ENCODE measurements around the gene ADCY10. TPM values are rescaled to one million over a fixed set of nuclear protein-coding genes. Genes with fewer than 3 reads are reported as not detected.
"Not testable (repeated sequence)": the region's sequence is repeated elsewhere in the genome, so short reads cannot be mapped to it uniquely, and the experiment has no call there.

ADCY10 gene
- polyA plus RNA-seq, 2 donors = 0.04 TPM; not detected in 1

GRCh38 chr1:167876597-167877175 lies 37.2 kb downstream of the ADCY10 start:
- H3K4me3 ChIP-seq (ENCODE audit: low read depth in 1 of 2, low read length in 2 of 2) = no peak overlapping the region
- H3K36me3 ChIP-seq (ENCODE audit: control insufficient read depth in 2 of 2, insufficient read depth in 2 of 2, low read length in 1 of 2) = no peaks in the 10 kb centered on the region
- no peak overlapping the region for H3K27ac ChIP-seq (ENCODE audit: low read depth in 2 of 2, low read length in 1 of 2)
- H3K9me3 ChIP-seq (ENCODE audit: control insufficient read depth in 2 of 2, insufficient read depth in 1 of 2, low read depth in 1 of 2, low read length in 1 of 2) = no peaks in the 10 kb centered on the region
- 92 to 93% methylated on average over 3 of the region's 3 CpGs for WGBS, 2 donors
- no peaks in the 10 kb centered on the region for H3K4me1 ChIP-seq (ENCODE audit: control insufficient read depth in 2 of 2, insufficient read depth in 2 of 2, low read length in 1 of 2)
- no peaks in the 10 kb centered on the region for H3K27me3 ChIP-seq (ENCODE audit: control insufficient read depth in 1 of 2, insufficient read depth in 2 of 2, low read length in 2 of 2)

DNA sequence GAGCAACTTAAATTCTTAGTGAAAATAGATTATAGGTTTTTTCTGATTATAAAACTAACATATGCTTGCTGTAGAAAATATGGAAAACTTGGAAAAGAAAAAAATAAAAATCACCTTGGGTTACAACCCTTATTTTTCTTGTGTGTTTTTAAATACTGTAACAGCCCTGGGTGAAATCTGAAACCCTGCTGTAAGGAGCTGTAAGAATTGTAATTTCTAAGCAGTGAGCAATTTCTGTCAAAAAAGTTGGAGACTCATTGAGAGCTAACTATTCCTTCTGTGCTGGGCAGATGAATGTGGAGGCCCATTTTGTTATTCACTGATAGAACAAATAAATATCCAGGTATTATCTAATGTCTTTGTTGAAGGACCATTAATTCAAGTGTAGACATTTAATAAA lies 42.6 kb downstream of the ADCY10 start:
- no peak overlapping the region for H3K27ac ChIP-seq (ENCODE audit: low read depth in 2 of 2, low read length in 1 of 2)
- no peaks in the 10 kb centered on the region for H3K36me3 ChIP-seq (ENCODE audit: control insufficient read depth in 2 of 2, insufficient read depth in 2 of 2, low read length in 1 of 2)
- H3K4me3 ChIP-seq (ENCODE audit: low read depth in 1 of 2, low read length in 2 of 2) = no peak overlapping the region
- H3K4me1 ChIP-seq (ENCODE audit: control insufficient read depth in 2 of 2, insufficient read depth in 2 of 2, low read length in 1 of 2) = no peaks in the 10 kb centered on the region
- H3K9me3 ChIP-seq (ENCODE audit: control insufficient read depth in 2 of 2, insufficient read depth in 1 of 2, low read depth in 1 of 2, low read length in 1 of 2) = no peaks in the 10 kb centered on the region
- no peaks in the 10 kb centered on the region for H3K27me3 ChIP-seq (ENCODE audit: control insufficient read depth in 1 of 2, insufficient read depth in 2 of 2, low read length in 2 of 2)

DNA sequence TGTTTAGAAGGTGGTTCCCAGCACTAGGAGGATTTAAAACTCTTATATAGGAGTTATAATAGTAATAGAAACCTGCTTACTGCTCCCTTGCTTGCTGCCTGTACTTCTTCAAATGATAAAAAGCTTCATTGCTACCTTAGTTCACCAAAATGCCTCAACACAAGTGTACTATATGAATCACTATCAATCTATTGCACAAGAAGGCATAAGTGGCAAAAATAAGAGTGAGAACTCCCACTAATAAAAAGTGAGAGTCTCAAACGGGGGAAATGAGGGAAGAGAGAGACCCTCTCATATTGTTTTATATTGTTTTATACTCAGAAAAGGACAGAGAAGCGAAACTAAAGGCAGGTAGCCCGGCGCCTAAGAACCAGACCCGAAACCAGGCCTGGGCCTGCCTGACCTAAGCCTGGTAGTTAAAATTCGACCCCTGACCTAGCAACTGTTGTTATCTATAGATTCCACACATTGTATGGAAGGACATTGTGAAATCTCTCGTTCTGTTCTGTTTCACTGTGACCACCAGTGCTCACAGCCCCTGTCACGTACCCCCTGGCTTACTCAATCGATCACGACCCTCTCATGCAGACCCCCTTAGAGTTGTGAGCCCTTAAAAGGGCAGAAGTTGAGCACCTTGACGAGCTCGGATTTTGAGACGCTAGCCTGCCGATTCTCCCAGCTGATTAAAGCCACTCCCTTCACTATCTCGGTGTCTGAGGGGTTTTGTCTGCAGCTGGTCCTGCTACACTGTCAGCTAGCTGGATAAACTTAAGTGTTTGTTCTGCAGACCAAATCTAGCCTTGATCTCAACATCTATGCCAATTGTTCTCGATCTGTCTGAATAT lies 44.6 kb downstream of the ADCY10 start:
- H3K27me3 ChIP-seq (ENCODE audit: control insufficient read depth in 1 of 2, insufficient read depth in 2 of 2, low read length in 2 of 2); H3K27ac ChIP-seq (ENCODE audit: low read depth in 2 of 2, low read length in 1 of 2); H3K9me3 ChIP-seq (ENCODE audit: control insufficient read depth in 2 of 2, insufficient read depth in 1 of 2, low read depth in 1 of 2, low read length in 1 of 2); H3K4me3 ChIP-seq (ENCODE audit: low read depth in 1 of 2, low read length in 2 of 2); H3K4me1 ChIP-seq (ENCODE audit: control insufficient read depth in 2 of 2, insufficient read depth in 2 of 2, low read length in 1 of 2); H3K36me3 ChIP-seq (ENCODE audit: control insufficient read depth in 2 of 2, insufficient read depth in 2 of 2, low read length in 1 of 2): not testable (repeated sequence)
- whole genome bisulfite sequencing, 2 donors = 64 to 66% methylated on average over 16 of the region's 16 CpGs

DNA sequence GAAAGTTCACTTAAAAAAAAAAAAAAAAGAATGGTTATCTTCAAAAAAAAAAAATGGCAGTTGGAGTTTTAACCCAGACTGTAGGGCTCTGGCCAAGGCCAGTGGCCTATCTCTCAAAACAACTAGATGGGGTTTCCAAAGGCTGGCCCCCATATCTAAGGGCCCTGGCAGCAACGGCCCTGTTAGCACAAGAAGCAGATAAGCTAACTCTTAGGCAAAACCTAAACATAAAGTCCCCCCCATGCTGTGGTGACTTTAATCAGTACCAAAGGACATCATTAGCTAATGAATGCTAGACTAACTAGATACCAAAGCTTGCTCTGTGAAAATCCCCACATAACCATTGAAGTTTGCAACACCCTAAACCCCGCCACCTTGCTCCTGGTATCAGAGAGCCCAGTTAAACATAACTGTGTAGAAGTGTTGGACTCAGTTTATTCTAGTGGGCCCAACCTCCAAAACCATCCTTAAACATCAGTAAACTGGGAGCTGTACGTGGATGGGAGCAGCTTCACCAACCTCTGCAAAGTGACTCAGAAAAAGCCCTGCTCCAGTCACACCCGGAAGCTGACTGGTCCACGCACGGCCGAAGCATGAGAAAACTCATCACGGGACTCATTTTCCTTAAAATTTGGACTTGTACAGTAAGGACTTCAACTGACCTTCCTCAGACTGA lies 47.1 kb downstream of the ADCY10 start:
- not testable (repeated sequence) for H3K27me3 ChIP-seq (ENCODE audit: control insufficient read depth in 1 of 2, insufficient read depth in 2 of 2, low read length in 2 of 2); H3K4me3 ChIP-seq (ENCODE audit: low read depth in 1 of 2, low read length in 2 of 2); H3K9me3 ChIP-seq (ENCODE audit: control insufficient read depth in 2 of 2, insufficient read depth in 1 of 2, low read depth in 1 of 2, low read length in 1 of 2); H3K36me3 ChIP-seq (ENCODE audit: control insufficient read depth in 2 of 2, insufficient read depth in 2 of 2, low read length in 1 of 2); H3K4me1 ChIP-seq (ENCODE audit: control insufficient read depth in 2 of 2, insufficient read depth in 2 of 2, low read length in 1 of 2); H3K27ac ChIP-seq (ENCODE audit: low read depth in 2 of 2, low read length in 1 of 2)
- WGBS, 2 donors = 94 to 95% methylated on average over 8 of the region's 8 CpGs

DNA sequence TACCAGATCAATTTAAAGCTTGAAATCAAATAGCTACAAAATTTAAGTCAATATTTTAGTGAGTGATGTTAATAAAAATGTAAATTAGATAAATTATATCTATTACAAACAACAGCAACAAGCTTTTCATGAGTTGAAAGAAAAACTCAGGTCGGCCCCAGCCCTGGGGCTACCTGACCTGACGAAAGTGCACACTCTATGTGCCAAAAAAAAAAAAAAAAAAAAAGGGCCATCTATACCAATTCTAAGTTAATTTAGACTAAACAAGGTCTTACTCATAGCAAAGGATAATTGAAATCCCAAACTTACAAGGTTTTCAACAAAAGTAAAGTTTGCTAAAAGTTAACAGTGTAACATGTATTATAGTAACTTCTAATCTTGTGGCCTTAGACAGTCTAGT lies 47.6 kb downstream of the ADCY10 start:
- H3K27me3 ChIP-seq (ENCODE audit: control insufficient read depth in 1 of 2, insufficient read depth in 2 of 2, low read length in 2 of 2); H3K4me3 ChIP-seq (ENCODE audit: low read depth in 1 of 2, low read length in 2 of 2); H3K27ac ChIP-seq (ENCODE audit: low read depth in 2 of 2, low read length in 1 of 2); H3K4me1 ChIP-seq (ENCODE audit: control insufficient read depth in 2 of 2, insufficient read depth in 2 of 2, low read length in 1 of 2); H3K9me3 ChIP-seq (ENCODE audit: control insufficient read depth in 2 of 2, insufficient read depth in 1 of 2, low read depth in 1 of 2, low read length in 1 of 2); H3K36me3 ChIP-seq (ENCODE audit: control insufficient read depth in 2 of 2, insufficient read depth in 2 of 2, low read length in 1 of 2): not testable (repeated sequence)
- 95 to 96% methylated on average over 2 of the region's 2 CpGs for WGBS, 2 donors

- WGBS, 2 donors = 94 to 96% methylated on average over 10 of the region's 10 CpGs
- H3K27ac ChIP-seq (ENCODE audit: low read depth in 2 of 2, low read length in 1 of 2); H3K36me3 ChIP-seq (ENCODE audit: control insufficient read depth in 2 of 2, insufficient read depth in 2 of 2, low read length in 1 of 2): not testable (repeated sequence)
Measured at GRCh38 chr1:167865804-167866308, 48.1 kb downstream of the ADCY10 start.

DNA sequence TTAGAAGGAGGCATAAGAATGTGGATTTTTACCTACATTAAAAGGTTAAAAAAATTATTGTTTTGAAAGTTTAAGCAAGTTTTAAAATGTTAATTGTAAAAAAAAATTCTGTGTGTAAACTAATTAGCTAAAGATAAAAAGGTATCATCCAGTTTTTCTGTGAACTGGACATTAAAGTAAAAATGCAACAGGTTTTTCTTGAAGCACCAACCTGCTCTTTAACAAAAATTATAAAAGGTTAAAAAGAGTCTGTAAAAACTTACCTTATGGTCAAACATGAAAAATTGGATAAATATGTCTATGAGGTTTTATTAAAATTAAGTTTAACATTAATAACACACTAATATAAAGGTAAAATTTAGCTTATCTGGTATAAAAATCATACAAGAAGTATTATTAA lies 48.7 kb downstream of the ADCY10 start:
- not testable (repeated sequence) for H3K4me3 ChIP-seq (ENCODE audit: low read depth in 1 of 2, low read length in 2 of 2); H3K27ac ChIP-seq (ENCODE audit: low read depth in 2 of 2, low read length in 1 of 2); H3K27me3 ChIP-seq (ENCODE audit: control insufficient read depth in 1 of 2, insufficient read depth in 2 of 2, low read length in 2 of 2); H3K4me1 ChIP-seq (ENCODE audit: control insufficient read depth in 2 of 2, insufficient read depth in 2 of 2, low read length in 1 of 2); H3K9me3 ChIP-seq (ENCODE audit: control insufficient read depth in 2 of 2, insufficient read depth in 1 of 2, low read depth in 1 of 2, low read length in 1 of 2); H3K36me3 ChIP-seq (ENCODE audit: control insufficient read depth in 2 of 2, insufficient read depth in 2 of 2, low read length in 1 of 2)

More at GRCh38 chr1:167865804-167866308, 48.1 kb downstream of the ADCY10 start:
- not testable (repeated sequence) for H3K4me1 ChIP-seq (ENCODE audit: control insufficient read depth in 2 of 2, insufficient read depth in 2 of 2, low read length in 1 of 2); H3K27me3 ChIP-seq (ENCODE audit: control insufficient read depth in 1 of 2, insufficient read depth in 2 of 2, low read length in 2 of 2); H3K4me3 ChIP-seq (ENCODE audit: low read depth in 1 of 2, low read length in 2 of 2); H3K9me3 ChIP-seq (ENCODE audit: control insufficient read depth in 2 of 2, insufficient read depth in 1 of 2, low read depth in 1 of 2, low read length in 1 of 2)

GRCh38 chr1:167864392-167865032 lies 49.4 kb downstream of the ADCY10 start:
- H3K27ac ChIP-seq (ENCODE audit: low read depth in 2 of 2, low read length in 1 of 2) = no peak overlapping the region
- WGBS, 2 donors = 78 to 79% methylated on average over 6 of the region's 6 CpGs
- no peaks in the 10 kb centered on the region for H3K36me3 ChIP-seq (ENCODE audit: control insufficient read depth in 2 of 2, insufficient read depth in 2 of 2, low read length in 1 of 2)
- no peaks in the 10 kb centered on the region for H3K4me1 ChIP-seq (ENCODE audit: control insufficient read depth in 2 of 2, insufficient read depth in 2 of 2, low read length in 1 of 2)
- H3K4me3 ChIP-seq (ENCODE audit: low read depth in 1 of 2, low read length in 2 of 2) = no peak overlapping the region
- no peaks in the 10 kb centered on the region for H3K9me3 ChIP-seq (ENCODE audit: control insufficient read depth in 2 of 2, insufficient read depth in 1 of 2, low read depth in 1 of 2, low read length in 1 of 2)
- H3K27me3 ChIP-seq (ENCODE audit: control insufficient read depth in 1 of 2, insufficient read depth in 2 of 2, low read length in 2 of 2) = no peaks in the 10 kb centered on the region

DNA sequence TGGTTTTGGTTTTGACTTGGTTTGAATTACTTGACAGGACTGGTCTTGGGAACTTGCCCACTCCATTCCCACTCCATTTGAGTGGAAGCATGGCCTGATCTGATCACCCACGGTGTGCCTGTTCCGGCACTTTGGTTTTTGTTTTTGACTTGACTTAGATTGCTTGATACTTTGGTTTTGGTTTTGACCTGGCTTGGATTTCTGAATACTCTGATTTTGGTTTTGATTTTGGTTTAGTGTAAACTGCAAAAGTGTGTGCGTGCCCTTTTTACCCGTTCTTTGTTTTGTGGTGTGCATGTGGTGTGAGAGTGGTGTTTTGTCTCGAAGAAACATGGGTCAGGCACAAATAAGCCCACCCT lies 50.0 kb downstream of the ADCY10 start:
- Histone ChIP-seq H3K4me3 (ENCODE audit: low read depth in 1 of 2, low read length in 2 of 2) (no peak overlapping the region), H3K4me1 (ENCODE audit: control insufficient read depth in 2 of 2, insufficient read depth in 2 of 2, low read length in 1 of 2) (no peaks in the 10 kb centered on the region), H3K9me3 (ENCODE audit: control insufficient read depth in 2 of 2, insufficient read depth in 1 of 2, low read depth in 1 of 2, low read length in 1 of 2) (no peaks in the 10 kb centered on the region), H3K27ac (ENCODE audit: low read depth in 2 of 2, low read length in 1 of 2) (no peak overlapping the region), H3K27me3 (ENCODE audit: control insufficient read depth in 1 of 2, insufficient read depth in 2 of 2, low read length in 2 of 2) (no peaks in the 10 kb centered on the region), H3K36me3 (ENCODE audit: control insufficient read depth in 2 of 2, insufficient read depth in 2 of 2, low read length in 1 of 2) (no peaks in the 10 kb centered on the region)
- WGBS, 2 donors = 94 to 95% methylated on average over 5 of the region's 5 CpGs
